Stimulated activated naive CD8-positive, alpha-beta T cell treated with anti-CD3 and anti-CD28 coated beads, Interleukin-15, amount 100 ng/mL, for 72 hours (primary cell): ENCODE results near the gene ZNF556.
"Not testable (repeated sequence)": the region's sequence is repeated elsewhere in the genome, so short reads cannot be mapped to it uniquely, and the experiment has no call there.

Source experiments
- ATAC-seq: fragments of 150-1000 bp; cut with Tn5 transposase; 2 replicates; pipeline ENCODE4 v1.10.0; 2021; ENCODE audit warnings: mild to moderate bottlenecking, moderate library complexity
- DNase-seq, 2 donors: peaks; one replicate each; pipeline ENCODE4 v3.0.0; 2021 to 2022
- H3K27ac Mint-ChIP-seq, 2 donors: one replicate each; pipeline ENCODE4 v1.8.0; 2022; ENCODE audit warnings: mild to moderate bottlenecking in 2 of 2, mixed read lengths in 2 of 2, moderate library complexity in 2 of 2
- H3K27me3 Mint-ChIP-seq: one replicate; pipeline ENCODE4 v1.8.0; 2022; ENCODE audit warnings: mixed read lengths
- H3K4me1 Mint-ChIP-seq: one replicate; pipeline ENCODE4 v1.8.0; 2022; ENCODE audit warnings: mild to moderate bottlenecking, mixed read lengths
- H3K4me3 Mint-ChIP-seq, 2 donors: one replicate each; pipeline ENCODE4 v1.8.0; 2022; ENCODE audit warnings: mild to moderate bottlenecking in 2 of 2, mixed read lengths in 2 of 2, moderate library complexity in 1 of 2
- H3K9me3 Mint-ChIP-seq, 2 donors: one replicate each; pipeline ENCODE4 v1.8.0; 2022; ENCODE audit warnings: mixed read lengths in 2 of 2

ZNF556 gene

DNA sequence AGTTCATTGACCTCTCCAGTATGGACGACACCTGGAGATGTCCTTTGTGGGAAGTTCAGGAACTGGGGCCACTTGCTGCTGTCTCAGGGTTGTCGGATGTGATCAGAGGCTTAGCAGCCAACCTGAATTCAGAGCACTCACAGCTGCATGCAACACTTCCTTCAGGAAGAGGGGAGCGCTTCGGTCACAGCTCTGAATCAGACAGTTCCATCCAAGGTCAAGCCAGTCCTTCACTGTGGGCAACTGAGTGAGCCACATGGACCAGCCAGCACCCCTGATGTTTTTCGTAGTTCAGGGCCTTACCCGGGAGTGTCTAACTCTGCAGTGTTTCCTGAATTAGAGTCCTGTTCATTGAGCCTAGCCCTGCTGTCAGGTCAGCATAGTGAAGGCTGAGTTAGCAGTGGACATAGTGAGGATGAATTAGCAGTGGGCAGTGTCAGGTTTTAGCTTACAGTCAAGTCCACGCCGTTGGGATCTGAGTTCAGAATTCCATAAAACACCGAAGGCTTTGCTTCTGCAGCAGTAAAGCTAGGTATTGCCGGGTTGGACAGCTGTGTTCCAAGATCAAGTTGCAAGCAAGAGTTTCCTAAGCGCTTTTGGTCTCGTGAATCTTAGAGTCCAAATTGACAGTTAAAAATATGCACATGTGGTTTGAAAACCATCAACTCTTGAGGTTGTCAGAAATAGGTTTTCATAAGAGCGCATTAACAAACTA lies 20.8 kb upstream of the ZNF556 start:
- H3K27me3 Mint-ChIP-seq: no peaks in the 10 kb centered on the region
- no peak overlapping the region for H3K27ac Mint-ChIP-seq
- peaks cover 13 to 17% of the 10 kb centered on the region in 2 donors for H3K9me3 Mint-ChIP-seq
- DNase-seq: no peak
- H3K4me1 Mint-ChIP-seq: peaks cover 23% of the 10 kb centered on the region
- ATAC-seq: no peak
- H3K4me3 Mint-ChIP-seq: no peak overlapping the region

DNA sequence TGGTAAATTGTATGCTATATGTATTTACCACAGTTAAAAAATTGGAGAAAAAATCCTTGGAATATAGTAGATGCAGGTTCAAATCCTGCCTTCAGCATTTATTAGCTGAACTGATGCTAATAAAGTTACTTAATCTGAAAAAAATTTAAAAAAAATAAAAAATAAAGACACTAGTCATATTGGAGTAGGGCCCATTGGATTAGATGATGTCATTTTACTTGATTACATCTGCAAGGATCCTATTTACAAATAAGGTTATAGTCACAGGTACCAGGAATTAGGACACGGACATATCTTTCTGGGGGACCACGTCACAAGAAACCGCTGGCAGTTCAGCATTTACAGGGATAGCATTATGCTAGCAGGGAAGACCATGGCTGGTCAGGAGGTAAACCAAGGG lies 19.6 kb upstream of the ZNF556 start:
- no peak overlapping the region for H3K4me3 Mint-ChIP-seq
- H3K27me3 Mint-ChIP-seq: no peaks in the 10 kb centered on the region
- peaks cover 19 to 28% of the 10 kb centered on the region in 2 donors for H3K9me3 Mint-ChIP-seq
- DNase-seq (no peak), ATAC-seq (no peak)
- H3K4me1 Mint-ChIP-seq: peaks cover 17% of the 10 kb centered on the region
- H3K27ac Mint-ChIP-seq: no peak overlapping the region

DNA sequence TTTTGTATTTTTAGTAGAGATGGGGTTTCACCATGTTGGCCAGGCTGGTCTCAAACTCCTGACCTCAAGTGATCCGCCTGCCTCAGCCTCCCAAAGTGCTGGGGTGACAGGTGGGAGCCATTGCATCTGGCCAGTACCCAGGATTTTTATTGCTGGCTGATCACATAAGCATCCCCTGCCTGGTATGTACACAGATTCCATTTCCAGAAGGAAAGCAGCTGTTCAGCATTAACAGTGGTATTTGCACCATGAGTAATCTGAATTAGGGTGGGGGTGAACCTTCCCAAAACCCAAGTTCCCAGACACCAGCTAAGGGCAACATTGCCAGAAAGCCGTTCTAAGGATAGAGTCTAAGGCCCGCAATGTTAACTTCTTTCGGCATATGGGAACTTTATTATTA lies 18.5 kb upstream of the ZNF556 start:
- DNase-seq (no peak), ATAC-seq (no peak)
- no peak overlapping the region for H3K27ac Mint-ChIP-seq
- H3K4me1 Mint-ChIP-seq: peaks cover 13% of the 10 kb centered on the region
- peaks cover 29 to 38% of the 10 kb centered on the region in 2 donors for H3K9me3 Mint-ChIP-seq
- H3K4me3 Mint-ChIP-seq: no peak overlapping the region
- no peaks in the 10 kb centered on the region for H3K27me3 Mint-ChIP-seq

DNA sequence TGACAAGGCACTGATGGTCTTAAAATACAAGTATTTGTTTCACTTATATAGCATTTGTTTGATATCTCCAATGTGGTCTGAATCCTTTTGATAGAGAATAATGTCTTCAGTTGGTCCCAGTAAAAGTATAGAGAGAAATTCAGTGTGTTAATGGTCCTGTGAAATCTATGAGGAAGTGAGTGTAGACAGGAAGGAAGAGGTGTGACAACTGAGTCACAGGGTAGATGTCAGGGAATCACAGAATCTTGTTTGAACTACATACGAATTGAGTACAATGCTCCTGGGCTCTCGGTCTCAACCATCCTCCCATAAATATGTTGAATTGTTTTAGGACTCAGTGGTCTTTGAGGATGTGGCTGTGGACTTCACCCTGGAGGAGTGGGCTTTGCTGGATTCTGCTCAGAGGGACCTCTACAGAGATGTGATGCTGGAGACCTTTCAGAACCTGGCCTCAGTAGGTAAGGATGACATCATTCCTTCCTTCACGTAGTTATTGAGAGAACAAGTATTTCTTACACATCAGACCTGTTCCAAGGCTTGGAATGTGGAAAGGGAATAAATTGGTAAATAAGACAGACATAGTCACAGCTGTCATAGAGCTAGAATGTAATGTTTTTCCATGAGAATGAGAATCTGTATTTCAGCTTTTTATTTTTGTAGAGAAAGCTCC lies 16.7 kb upstream of the ZNF556 start:
- no peak for ATAC-seq
- no peak for DNase-seq
- H3K9me3 Mint-ChIP-seq: peaks cover 43 to 54% of the 10 kb centered on the region in 2 donors
- H3K4me3 Mint-ChIP-seq: peak overlapping the region; percentile 9 to 21
- H3K4me1 Mint-ChIP-seq: peaks cover 13% of the 10 kb centered on the region
- H3K27ac Mint-ChIP-seq: no peak overlapping the region
- no peaks in the 10 kb centered on the region for H3K27me3 Mint-ChIP-seq

DNA sequence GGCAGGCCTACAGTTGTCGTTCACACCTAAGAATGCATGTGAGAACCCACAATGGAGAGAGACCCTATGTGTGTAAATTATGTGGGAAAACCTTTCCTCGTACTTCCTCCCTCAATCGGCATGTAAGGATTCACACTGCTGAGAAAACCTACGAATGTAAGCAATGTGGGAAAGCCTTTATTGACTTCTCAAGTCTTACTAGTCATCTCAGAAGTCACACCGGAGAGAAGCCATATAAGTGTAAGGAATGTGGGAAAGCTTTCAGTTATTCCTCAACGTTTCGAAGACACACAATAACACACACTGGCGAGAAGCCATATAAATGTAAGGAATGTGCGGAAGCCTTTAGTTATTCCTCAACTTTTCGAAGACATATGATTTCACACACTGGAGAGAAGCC lies 14.5 kb upstream of the ZNF556 start:
- ATAC-seq (no peak), DNase-seq (no peak)
- Mint-ChIP-seq H3K4me3 (no peak overlapping the region), H3K27me3 (no peaks in the 10 kb centered on the region), H3K9me3 (peaks cover 43 to 54% of the 10 kb centered on the region in 2 donors), H3K27ac (peak overlapping the region in 1 of 2 donors; percentile 20), H3K4me1 (peaks cover 27% of the 10 kb centered on the region)

DNA sequence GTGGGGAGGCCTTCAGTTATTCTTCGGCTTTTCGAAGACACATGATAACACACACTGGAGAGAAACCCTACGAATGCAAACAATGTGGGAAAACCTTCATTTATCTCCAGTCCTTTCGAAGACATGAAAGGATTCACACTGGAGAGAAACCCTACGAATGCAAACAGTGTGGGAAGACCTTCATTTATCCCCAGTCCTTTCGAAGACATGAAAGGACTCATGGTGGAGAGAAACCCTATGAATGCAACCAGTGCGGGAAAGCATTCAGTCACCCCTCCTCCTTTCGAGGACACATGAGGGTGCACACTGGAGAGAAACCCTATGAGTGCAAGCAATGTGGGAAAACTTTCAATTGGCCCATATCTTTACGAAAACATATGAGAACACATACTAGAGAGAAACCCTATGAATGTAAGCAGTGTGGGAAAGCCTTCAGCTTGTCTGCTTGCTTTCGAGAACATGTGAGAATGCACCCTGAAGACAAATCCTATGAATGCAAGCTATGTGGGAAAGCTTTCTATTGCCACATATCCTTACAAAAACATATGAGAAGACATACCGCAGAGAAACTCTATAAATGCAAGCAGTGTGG lies 14.0 kb upstream of the ZNF556 start:
- Mint-ChIP-seq H3K27me3 (no peaks in the 10 kb centered on the region), H3K4me1 (peaks cover 27% of the 10 kb centered on the region), H3K9me3 (peaks cover 43 to 55% of the 10 kb centered on the region in 2 donors), H3K4me3 (no peak overlapping the region), H3K27ac (no peak overlapping the region)
- ATAC-seq (no peak), DNase-seq (no peak)

DNA sequence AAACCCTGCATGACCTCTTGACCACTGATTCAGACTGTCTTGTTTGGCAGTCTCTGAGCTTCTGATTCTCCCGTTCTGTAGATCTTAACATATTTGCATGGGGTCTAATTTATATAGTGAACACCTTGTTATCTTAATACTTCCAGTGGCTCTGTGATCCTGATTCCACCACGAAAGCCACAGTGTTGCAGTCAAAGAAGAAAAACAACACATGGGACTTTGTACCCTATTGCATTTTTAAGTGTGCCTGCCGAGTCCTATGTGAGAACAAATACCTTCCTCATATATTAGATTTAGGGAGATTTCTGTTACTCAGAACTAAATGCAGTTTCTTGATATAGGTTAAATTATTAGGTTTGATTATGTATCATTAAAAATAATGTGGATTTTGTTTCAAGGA lies 12.3 kb upstream of the ZNF556 start:
- no peaks in the 10 kb centered on the region for H3K27me3 Mint-ChIP-seq
- H3K4me1 Mint-ChIP-seq: peaks cover 34% of the 10 kb centered on the region
- H3K4me3 Mint-ChIP-seq: no peak overlapping the region
- DNase-seq (no peak), ATAC-seq (no peak)
- no peak overlapping the region for H3K27ac Mint-ChIP-seq
- peaks cover 43 to 67% of the 10 kb centered on the region in 2 donors for H3K9me3 Mint-ChIP-seq

DNA sequence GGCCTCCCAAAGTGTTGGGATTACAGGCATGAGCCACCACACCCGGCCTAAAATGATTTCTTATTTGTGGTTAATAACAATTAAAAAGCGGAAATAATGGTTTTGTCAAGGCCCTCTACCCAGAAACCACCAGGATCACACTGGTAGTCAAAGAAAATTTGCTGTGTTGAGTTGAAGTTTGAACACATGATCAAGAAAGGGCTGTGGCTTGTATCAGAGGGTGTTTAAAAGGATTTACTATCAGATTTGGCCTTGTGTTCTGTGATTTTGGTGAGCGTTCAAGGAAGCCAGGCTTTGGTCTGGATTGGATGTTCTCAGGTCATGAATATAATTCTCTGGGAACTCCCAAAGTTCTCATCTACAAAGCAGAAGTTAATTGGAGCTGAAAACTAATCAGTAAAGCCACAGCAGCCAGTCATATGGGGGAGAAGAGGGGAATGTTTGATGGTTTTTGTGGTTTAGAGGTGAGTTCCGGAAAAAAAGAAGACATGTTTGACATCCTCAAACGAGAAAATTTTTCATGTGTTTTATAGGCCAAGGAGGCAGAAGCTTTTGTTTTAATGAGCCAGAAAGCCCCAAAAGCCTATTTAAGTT lies 10.6 kb upstream of the ZNF556 start:
- ATAC-seq (peak; percentile 60), DNase-seq (no peak)
- Mint-ChIP-seq H3K4me3 (peak overlapping the region in 1 of 2 donors; percentile 37), H3K9me3 (peaks cover 29 to 50% of the 10 kb centered on the region in 2 donors), H3K27ac (no peak overlapping the region), H3K27me3 (no peaks in the 10 kb centered on the region), H3K4me1 (peaks cover 25% of the 10 kb centered on the region)

DNA sequence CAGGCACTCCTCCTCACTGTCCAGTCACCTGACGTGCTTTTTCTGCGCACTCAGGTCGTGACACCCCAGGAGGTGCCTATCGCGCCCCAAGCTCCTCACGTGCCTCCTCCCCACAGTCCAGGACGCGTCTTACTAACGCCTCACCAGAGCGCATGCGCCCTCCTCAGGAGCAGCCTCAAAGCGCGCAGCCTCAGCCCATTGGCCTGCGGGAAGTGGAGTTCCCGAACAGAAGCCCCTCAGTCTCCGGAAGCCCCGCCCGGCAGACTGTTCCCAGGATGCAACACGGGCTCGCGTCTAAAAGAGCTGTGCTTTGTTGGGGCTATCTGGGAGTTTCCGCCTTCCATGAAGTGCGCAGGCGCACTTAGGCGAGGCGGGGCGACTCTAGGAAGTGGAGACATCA lies 8.3 kb upstream of the ZNF556 start:
- ATAC-seq (no peak), DNase-seq (no peak)
- Mint-ChIP-seq H3K4me1 (peaks cover 25% of the 10 kb centered on the region), H3K27ac (no peak overlapping the region), H3K27me3 (no peaks in the 10 kb centered on the region), H3K9me3 (peaks cover 11 to 28% of the 10 kb centered on the region in 2 donors), H3K4me3 (no peak overlapping the region)

DNA sequence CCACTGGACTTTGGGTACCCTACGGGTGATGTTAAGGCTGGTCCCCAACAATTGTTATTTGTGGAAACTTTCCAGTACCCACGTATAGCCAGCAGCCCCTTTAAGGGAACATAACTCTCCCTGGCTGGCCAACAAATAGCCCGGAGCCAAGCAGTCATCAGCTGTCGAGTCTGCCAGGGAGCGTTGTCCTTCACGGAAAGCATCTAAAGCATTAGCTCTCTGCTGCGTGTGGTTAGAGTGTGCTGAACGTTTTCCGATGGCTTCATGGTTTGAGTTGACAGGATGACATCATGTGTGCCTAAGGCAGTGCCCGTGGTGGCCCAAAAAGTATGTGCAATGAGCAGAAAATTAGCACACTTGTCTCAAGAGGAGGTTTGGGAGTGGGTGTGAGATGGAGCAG lies 3.3 kb upstream of the ZNF556 start:
- no peak overlapping the region for H3K27ac Mint-ChIP-seq
- peaks cover 9% of the 10 kb centered on the region for H3K4me1 Mint-ChIP-seq
- DNase-seq: no peak
- H3K4me3 Mint-ChIP-seq: no peak overlapping the region
- peaks cover 15% of the 10 kb centered on the region for H3K27me3 Mint-ChIP-seq
- peaks cover 0 to 15% of the 10 kb centered on the region in 2 donors for H3K9me3 Mint-ChIP-seq
- no peak for ATAC-seq

DNA sequence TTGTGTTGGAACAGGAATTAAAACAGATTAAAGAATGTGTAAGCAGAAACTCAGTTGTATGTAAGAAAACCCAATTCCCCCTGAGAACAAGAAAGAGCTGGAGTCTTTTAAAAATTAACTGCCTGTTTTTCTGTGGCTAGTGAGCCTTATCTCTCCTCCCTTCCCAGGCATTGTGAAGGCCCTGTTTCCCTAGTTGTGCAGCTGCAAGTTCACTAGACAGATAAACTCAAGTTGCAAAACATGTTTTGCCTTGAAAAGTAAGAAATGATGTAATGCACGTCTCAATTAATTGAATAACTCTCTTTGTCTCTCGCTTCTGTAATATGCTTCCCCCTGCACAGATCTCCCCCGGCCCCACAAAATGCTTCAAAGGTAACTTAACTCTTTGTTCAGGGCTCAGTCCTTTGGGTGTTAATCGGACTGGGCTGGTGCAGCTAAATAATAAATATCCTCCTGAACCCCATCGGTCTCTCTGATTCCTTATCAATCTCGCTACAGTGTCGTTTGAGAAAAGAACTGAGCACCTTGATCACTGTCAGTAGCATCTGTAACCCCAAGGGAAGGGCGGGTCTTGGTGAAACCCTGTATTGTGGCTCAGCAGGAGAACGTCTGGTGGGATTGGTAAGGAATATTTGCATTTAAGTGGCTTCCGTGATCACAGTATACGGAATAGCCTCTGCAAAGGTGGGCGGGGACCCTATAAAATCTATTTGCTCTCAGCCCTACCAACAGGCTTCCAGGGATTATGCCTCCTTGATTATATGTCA lies 1.6 kb upstream of the ZNF556 start:
- ATAC-seq (no peak), DNase-seq (no peak)
- peaks cover 5% of the 10 kb centered on the region for H3K4me1 Mint-ChIP-seq
- no peak overlapping the region for H3K27ac Mint-ChIP-seq
- H3K27me3 Mint-ChIP-seq: peaks cover 15% of the 10 kb centered on the region
- H3K4me3 Mint-ChIP-seq: no peak overlapping the region
- H3K9me3 Mint-ChIP-seq: peaks cover 0 to 8% of the 10 kb centered on the region in 2 donors

DNA sequence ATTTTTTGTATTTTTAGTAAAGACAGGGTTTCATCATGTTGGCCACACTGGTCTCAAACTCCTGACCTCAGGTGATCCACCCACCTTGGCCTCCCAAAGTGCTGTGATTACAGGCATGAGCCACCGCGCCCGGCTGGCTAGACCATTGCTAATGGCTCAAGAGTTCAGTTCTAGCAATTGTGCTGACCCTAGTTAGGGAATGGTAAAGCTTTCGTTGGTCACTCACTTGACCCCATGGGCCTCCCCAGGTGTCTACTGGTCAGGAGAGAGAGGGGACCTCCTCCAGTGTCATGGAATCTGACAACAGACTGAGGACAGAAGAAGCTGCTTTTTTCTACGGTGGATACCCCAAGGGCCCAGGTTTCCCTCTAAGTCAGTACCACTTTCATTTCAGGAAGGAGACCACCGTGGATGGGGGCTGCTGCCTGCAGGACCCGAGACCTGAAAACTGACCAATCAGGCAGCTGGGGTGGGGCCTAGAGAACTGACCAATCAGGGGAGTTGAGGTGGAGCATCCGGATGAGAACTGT lies 575 bp upstream of the ZNF556 start:
- no peak for ATAC-seq
- DNase-seq: no peak
- no peak overlapping the region for H3K27ac Mint-ChIP-seq

DNA sequence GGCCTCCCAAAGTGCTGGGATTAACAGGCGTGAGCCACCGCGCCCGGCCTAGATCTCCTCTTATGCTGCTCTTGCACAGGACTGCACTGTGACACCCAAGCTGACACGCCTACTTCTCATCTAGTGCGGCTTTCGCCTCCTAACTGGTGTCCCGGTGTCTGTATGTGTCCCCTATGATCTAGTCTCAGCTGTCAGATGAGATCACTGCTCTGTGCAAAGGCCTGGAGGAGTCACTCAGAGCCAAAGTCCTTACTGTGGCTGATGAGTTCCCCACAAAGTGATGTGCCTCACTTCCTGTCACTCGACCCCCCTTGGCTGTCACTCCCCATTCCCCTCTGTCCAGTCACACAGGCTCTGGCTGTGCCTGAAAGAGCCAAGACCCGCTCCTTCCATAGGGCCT lies 2.5 kb downstream of the ZNF556 start:
- Mint-ChIP-seq H3K27ac (no peak overlapping the region), H3K4me1 (peaks cover 5% of the 10 kb centered on the region), H3K4me3 (no peak overlapping the region), H3K9me3 (peaks cover 8 to 9% of the 10 kb centered on the region in 2 donors), H3K27me3 (peaks cover 15% of the 10 kb centered on the region)
- ATAC-seq (no peak), DNase-seq (no peak)

More for the DNA sequence above, 575 bp upstream of the ZNF556 start:
- H3K9me3 Mint-ChIP-seq: peaks cover 6 to 8% of the 10 kb centered on the region in 2 donors
- peaks cover 15% of the 10 kb centered on the region for H3K27me3 Mint-ChIP-seq
- H3K4me3 Mint-ChIP-seq: no peak overlapping the region
- H3K4me1 Mint-ChIP-seq: peaks cover 5% of the 10 kb centered on the region

DNA sequence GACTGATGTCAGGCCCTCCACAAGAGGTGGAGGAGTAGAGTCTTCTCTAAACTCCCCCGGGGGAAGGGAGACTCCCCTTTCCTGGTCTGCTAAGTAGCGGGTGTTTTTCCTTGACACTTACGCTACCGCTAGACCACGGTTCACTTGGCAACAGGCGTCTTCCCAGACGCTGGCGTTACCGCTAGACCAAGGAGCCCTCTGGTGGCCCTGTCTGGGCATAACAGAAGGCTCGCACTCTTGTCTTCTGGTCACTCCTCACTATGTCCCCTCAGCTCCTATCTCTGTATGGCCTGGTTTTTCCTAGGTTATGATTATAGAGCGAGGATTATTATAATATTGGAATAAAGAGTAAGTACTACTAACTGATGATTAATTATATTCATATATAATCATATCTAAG lies 5.0 kb downstream of the ZNF556 start:
- H3K27me3 Mint-ChIP-seq, ATAC-seq, H3K27ac Mint-ChIP-seq, H3K4me1 Mint-ChIP-seq, H3K4me3 Mint-ChIP-seq, H3K9me3 Mint-ChIP-seq: not testable (repeated sequence)
- DNase-seq: peak in 1 of 2 donors; percentile 31
